Bronchial epithelial cell (primary cell): ENCODE results near the gene RNASE11. TPM values are rescaled to one million over a fixed set of nuclear protein-coding genes. Genes with fewer than 3 reads are reported as not detected.
"Not testable (repeated sequence)": the region's sequence is repeated elsewhere in the genome, so short reads cannot be mapped to it uniquely, and the experiment has no call there.

Experiments used
- DNase-seq: peaks from one replicate; pipeline ENCODE4 v3.0.0-alpha.2; 2010; ENCODE audit warnings: low read depth
- FAIRE-seq: peaks from 2 replicates; lab custom pipeline; 2011; peaks lifted over from hg19 to GRCh38; lab: Jason Lieb, UNC
- H3K27me3 ChIP-seq: 2 replicates; pipeline ENCODE4 v1.5.1; 2011; ENCODE audit warnings: low read length; ENCODE audit not compliant: control insufficient read depth, insufficient read depth
- H3K36me3 ChIP-seq: 2 replicates; pipeline ENCODE4 v1.5.1; 2011; ENCODE audit warnings: low read length; ENCODE audit not compliant: control insufficient read depth, insufficient read depth
- H3K4me3 ChIP-seq: 2 replicates; pipeline ENCODE4 v1.5.1; 2011; ENCODE audit warnings: mild to moderate bottlenecking, low read depth, low read length, control low read depth
- total RNA-seq: library from RNA; depleted of rRNA; stranded (reverse); fragments of >200 nt; gene quantifications from 2 replicates; pipeline ENCODE4 v1.2.1, GENCODE V29; 2014
- TF ChIP-seq, protein P1 (sequence below): IDR thresholded peaks from 2 replicates; pipeline ENCODE4 v1.5.1; 2011; ENCODE audit warnings: mild to moderate bottlenecking, moderate library complexity, low read length, control low read depth, inconsistent platforms; ENCODE audit not compliant: insufficient read depth, severe bottlenecking

RNASE11 gene
- total RNA-seq, 1 donor from 2014 or later: not detected

DNA sequence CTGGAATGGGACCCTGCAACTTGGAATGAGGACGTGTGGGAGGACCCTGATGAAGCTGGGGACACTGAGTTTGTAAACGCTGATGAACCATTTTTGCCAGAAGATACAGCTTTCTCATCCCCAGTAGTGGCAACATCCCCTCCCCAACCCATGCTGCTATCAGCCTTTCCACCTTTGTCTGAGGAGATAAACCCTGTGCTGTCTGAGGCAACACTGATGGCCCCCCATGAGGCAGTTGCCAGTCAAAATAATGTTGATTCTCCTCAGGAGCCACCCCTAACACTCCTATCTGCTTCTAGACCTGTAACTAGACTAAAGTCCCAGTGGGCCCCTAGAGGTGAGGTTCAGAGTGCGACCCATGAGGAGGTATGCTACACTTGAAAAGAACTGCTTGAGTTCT is 19.4 kb downstream of the RNASE11 start:
- Histone ChIP-seq H3K27me3 (no peaks in the 10 kb centered on the region), H3K4me3 (no peak overlapping the region), H3K36me3 (no peaks in the 10 kb centered on the region)
- FAIRE-seq (no peak), DNase-seq (no peak)
- TF ChIP-seq, protein P1, sequence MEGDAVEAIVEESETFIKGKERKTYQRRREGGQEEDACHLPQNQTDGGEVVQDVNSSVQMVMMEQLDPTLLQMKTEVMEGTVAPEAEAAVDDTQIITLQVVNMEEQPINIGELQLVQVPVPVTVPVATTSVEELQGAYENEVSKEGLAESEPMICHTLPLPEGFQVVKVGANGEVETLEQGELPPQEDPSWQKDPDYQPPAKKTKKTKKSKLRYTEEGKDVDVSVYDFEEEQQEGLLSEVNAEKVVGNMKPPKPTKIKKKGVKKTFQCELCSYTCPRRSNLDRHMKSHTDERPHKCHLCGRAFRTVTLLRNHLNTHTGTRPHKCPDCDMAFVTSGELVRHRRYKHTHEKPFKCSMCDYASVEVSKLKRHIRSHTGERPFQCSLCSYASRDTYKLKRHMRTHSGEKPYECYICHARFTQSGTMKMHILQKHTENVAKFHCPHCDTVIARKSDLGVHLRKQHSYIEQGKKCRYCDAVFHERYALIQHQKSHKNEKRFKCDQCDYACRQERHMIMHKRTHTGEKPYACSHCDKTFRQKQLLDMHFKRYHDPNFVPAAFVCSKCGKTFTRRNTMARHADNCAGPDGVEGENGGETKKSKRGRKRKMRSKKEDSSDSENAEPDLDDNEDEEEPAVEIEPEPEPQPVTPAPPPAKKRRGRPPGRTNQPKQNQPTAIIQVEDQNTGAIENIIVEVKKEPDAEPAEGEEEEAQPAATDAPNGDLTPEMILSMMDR: no peak

DNA sequence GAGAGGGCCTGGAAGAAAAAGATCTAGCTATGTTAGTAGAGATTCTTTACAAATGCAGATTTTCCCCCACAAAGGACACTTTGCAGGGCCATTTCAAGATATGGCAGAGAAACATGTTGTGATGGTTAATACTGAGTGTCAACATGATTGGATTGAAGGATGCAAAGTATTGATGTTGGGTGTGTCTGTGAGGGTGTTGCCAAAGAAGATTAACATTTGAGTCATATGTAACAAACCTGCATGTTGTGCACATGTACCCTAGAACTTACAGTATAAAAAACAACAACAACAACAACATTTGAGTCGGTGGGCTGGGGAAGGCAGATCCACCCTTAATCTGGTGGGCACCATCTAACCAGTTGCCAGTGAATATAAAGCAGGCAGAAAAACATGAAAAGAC is 20.6 kb downstream of the RNASE11 start:
- not testable (repeated sequence) for H3K36me3 ChIP-seq, DNase-seq, FAIRE-seq, H3K27me3 ChIP-seq, H3K4me3 ChIP-seq

DNA sequence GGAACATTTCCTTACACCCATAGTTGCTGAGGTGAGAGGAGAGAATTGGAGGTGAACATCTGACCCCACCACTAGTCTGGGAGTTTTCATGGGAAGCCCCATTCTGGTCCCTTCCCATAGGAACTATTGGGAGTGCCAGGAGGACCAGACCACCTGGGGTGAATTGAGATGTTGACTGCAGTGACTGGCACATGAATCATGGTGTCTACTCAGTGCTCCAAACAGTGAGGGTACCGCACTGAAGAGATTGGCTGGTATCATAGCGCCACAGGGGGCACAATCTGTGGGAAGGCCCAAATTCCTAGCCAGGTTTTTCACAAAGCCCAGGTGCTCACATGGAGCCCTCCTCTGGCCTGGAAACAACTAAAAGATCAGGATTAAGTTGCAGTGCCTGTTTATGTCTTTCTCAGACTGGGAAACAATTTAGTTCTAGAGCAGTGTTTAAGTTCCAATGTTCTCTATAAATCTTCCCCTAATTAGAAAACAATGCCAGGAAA is 23.3 kb downstream of the RNASE11 start:
- TF ChIP-seq, protein P1: no peak
- FAIRE-seq (no peak), DNase-seq (no peak)
- Histone ChIP-seq H3K27me3 (no peaks in the 10 kb centered on the region), H3K4me3 (no peak overlapping the region), H3K36me3 (no peaks in the 10 kb centered on the region)

DNA sequence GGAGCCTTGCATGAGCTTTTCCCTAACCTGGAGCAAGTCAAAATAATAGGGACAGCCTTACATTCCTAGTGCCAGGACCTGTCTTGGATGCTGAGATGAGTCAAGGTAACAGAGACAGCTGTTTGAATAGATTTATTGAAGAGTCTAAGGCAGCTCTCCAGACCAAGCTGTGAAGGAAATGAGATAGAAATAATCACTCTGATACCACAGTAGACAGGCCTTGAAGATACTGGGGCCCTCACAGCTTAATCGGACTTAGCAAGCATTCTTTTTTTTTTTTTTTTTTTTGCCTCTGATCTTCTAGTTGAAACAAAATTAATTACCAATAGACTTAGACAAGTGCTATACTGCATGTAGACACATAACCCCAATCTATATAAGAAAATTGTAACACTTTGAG is 23.8 kb downstream of the RNASE11 start:
- Histone ChIP-seq H3K4me3 (no peak overlapping the region), H3K36me3 (no peaks in the 10 kb centered on the region), H3K27me3 (no peaks in the 10 kb centered on the region)
- TF ChIP-seq, protein P1: no peak
- no peak for DNase-seq
- no peak for FAIRE-seq

DNA sequence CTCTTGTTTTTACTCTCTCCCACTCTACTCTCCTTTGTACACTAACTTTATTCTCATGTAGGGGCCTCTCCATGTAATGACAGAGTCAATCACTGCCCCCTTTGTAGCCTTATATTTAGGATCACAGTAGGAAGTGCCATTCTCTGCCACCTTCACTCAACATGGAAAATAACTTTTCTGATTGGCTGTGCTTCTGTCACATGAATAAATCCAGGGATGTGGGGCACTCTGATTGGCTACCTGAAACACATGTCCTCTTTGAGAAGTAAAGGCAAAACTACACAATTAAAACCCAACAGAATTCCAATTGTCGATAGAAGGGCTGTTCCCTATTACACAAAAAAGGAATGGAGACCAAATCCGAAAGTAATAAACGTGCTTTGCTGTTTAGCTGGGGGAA is 26.8 kb downstream of the RNASE11 start, which contains the start of gene RNASE9:
TSS of gene RNASE9 (minus strand) at position 87 of the 400 bp plus-strand sequence.
- Histone ChIP-seq H3K36me3 (no peaks in the 10 kb centered on the region), H3K4me3 (no peak within 1 kb of the TSS), H3K27me3 (no peaks in the 10 kb centered on the region)
- DNase-seq (no peak), FAIRE-seq (no peak)
- TF ChIP-seq, protein P1: no peak

DNA sequence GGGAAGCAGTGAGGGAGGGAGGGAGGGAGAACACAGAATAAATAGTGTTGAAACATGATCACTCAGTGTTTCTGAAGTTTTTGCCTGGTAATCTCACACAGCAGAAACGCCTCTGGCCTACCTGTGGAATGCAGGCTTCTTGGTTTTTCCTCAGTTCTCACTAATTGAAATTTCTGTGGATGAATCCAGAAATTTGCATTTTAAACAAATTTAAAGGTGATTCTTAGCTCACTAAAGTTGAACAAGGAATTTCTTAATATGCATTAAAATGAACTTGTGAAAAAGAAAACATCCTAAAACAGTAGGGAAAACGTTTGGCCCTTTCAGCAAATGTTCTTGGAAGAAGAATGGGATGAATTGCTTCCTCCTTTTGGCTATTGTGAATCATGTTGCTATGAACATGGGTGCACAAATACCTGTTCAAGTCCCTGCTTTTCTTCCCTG is 28.3 kb downstream of the RNASE11 start:
- FAIRE-seq: no peak
- no peak overlapping the region for H3K4me3 ChIP-seq
- TF ChIP-seq, protein P1: no peak
- DNase-seq: no peak
- no peaks in the 10 kb centered on the region for H3K36me3 ChIP-seq
- no peaks in the 10 kb centered on the region for H3K27me3 ChIP-seq
